Mammary epithelial cell (primary cell): Measurements from ENCODE around the gene ADGRV1.

Source experiments
- CTCF ChIP-seq, 2 donors: IDR thresholded peaks in 1 of 2; conservative IDR thresholded peaks in 1 of 2; 2 replicates each; pipeline ENCODE4 v1.5.1; 2011 to 2012; ENCODE audit warnings: inconsistent platforms in 2 of 2, low read length in 2 of 2, mild to moderate bottlenecking in 2 of 2, control low read depth in 1 of 2, low read depth in 1 of 2; ENCODE audit not compliant: insufficient read depth in 1 of 2; ENCODE audit errors: extremely low read depth in 1 of 2
- EZH2 ChIP-seq: IDR thresholded peaks from 2 replicates; pipeline ENCODE4 v1.6.1; 2012; ENCODE audit warnings: low read length, inconsistent platforms, borderline replicate concordance

GRCh38 chr5:90917928-90918668 lies 359.5 kb downstream of the ADGRV1 start:
- TF ChIP-seq EZH2, result no peak
- TF ChIP-seq CTCF (conservative IDR thresholded peaks at IDR 0.05 in 1 of 2, IDR thresholded peaks at IDR 0.05 in 1 of 2; ENCODE audit: extremely low read depth in 1 of 2, insufficient read depth in 1 of 2, low read depth in 1 of 2, low read length in 2 of 2), result no peak
